A549 (cell line): ENCODE results near the gene LINGO4. TPM values are rescaled to one million over a fixed set of nuclear protein-coding genes. Genes with fewer than 3 reads are reported as not detected.

Experiments
- ATAC-seq, 2 experiments: fragments of 200-7000 bp in 1 of 2; fragments of >200 bp in 1 of 2; cut with Nextera tagmentation in 1 of 2; cut with Tn5 transposase in 1 of 2; 3 replicates each; pipeline versions ENCODE4 v1.8.0 to v1.9.1; 2018 to 2020; ENCODE audit warnings: mild to moderate bottlenecking in 1 of 2, moderate library complexity in 1 of 2
- CTCF ChIA-PET: fragments of 300-600 bp; sonication (Branson Sonifier 250); formaldehyde crosslinking; extraction: SDS; loops from one replicate; lab custom pipeline; 2021; ENCODE audit warnings: antibody characterized with exemption, inconsistent platforms; lab: Yijun Ruan, JAX
- POLR2A ChIA-PET: fragments of 350-600 bp; formaldehyde crosslinking; extraction: SDS; loops from one replicate; lab custom pipeline; 2021; ENCODE audit warnings: antibody characterized with exemption, inconsistent platforms; lab: Yijun Ruan, JAX
- DNase-seq, 2 experiments: peaks; one replicate each; pipeline versions ENCODE4 v3.0.0 to v3.0.0-alpha.2; 2011 to 2016; ENCODE audit warnings: low read depth in 1 of 2, low spot score in 1 of 2
- FAIRE-seq: peaks from 2 replicates; lab custom pipeline; 2011; peaks lifted over from hg19 to GRCh38; lab: Jason Lieb, UNC
- H3K27ac ChIP-seq, 2 experiments: fragments of >200 bp; sonication (Bioruptor Twin); formaldehyde crosslinking; 3 replicates each; pipeline ENCODE4 v1.5.1; 2016 to 2017
- H3K4me1 ChIP-seq: fragments of >200 bp; sonication (Bioruptor Twin); formaldehyde crosslinking; 3 replicates; pipeline ENCODE4 v1.6.1; 2016
- H3K4me2 ChIP-seq: fragments of >200 bp; sonication (Bioruptor Twin); formaldehyde crosslinking; 3 replicates; pipeline ENCODE4 v1.6.1; 2016
- H3K4me3 ChIP-seq: fragments of >200 bp; sonication (Bioruptor Twin); formaldehyde crosslinking; 3 replicates; pipeline ENCODE4 v1.5.1; 2016
- H3K9me3 ChIP-seq: fragments of >200 bp; sonication (Bioruptor Twin); formaldehyde crosslinking; 3 replicates; pipeline ENCODE4 v1.6.1; 2016
- CHD4 ChIP-seq: fragments of 200-600 bp; sonication (generic); IDR thresholded peaks from 2 replicates; pipeline ENCODE4 v1.6.1; 2016; ENCODE audit warnings: antibody characterized with exemption, mild to moderate bottlenecking, borderline replicate concordance
- EHMT2 ChIP-seq: fragments of 200-600 bp; sonication (generic); IDR thresholded peaks from 2 replicates; pipeline ENCODE4 v1.6.1; 2016; ENCODE audit warnings: antibody characterized with exemption, low read depth, mild to moderate bottlenecking, moderate library complexity
- ESRRA ChIP-seq: fragments of 150-350 bp; IDR thresholded peaks from 2 replicates; pipeline ENCODE4 v1.6.1; 2014; ENCODE audit warnings: mild to moderate bottlenecking, low read length, borderline replicate concordance
- FOSL2 ChIP-seq, 2 experiments: fragments of 450-650 bp in 1 of 2; fragments of >200 bp in 1 of 2; sonication (Bioruptor Twin) in 1 of 2; formaldehyde crosslinking; IDR thresholded peaks; 2 replicates each; pipeline versions ENCODE4 v1.5.0 to v1.6.1; 2016 to 2020; ENCODE audit warnings: mild to moderate bottlenecking in 1 of 2, moderate library complexity in 1 of 2
- FOXS1 ChIP-seq: fragments of 250-450 bp; sonication (Bioruptor Pico); IDR thresholded peaks from 2 replicates; pipeline ENCODE4 v1.5.0; 2020; ENCODE audit warnings: mild to moderate bottlenecking, moderate library complexity
- HOXA7 ChIP-seq: fragments of 250-450 bp; sonication (Bioruptor Pico); IDR thresholded peaks from 2 replicates; pipeline ENCODE4 v1.5.0; 2020; ENCODE audit warnings: mild to moderate bottlenecking, moderate library complexity
- JUNB ChIP-seq: fragments of >200 bp; sonication (Bioruptor Twin); formaldehyde crosslinking; IDR thresholded peaks from 2 replicates; pipeline ENCODE4 v1.6.1; 2016
- KDM5A ChIP-seq: fragments of 200-600 bp; sonication (generic); IDR thresholded peaks from 2 replicates; pipeline ENCODE4 v1.6.1; 2016; ENCODE audit warnings: antibody characterized with exemption, mild to moderate bottlenecking
- MYC ChIP-seq: IDR thresholded peaks from 2 replicates; pipeline ENCODE4 v1.6.1; 2012; ENCODE audit warnings: mild to moderate bottlenecking, inconsistent platforms, low read length, improper control_type of control experiment, borderline replicate concordance
- POLR2AphosphoS2 ChIP-seq: conservative IDR thresholded peaks from 2 replicates; pipeline ENCODE4 v1.6.1; 2012; ENCODE audit warnings: low read length, improper control_type of control experiment, inconsistent platforms
- RAD21 ChIP-seq, 2 experiments: fragments of >200 bp in 1 of 2; sonication (Bioruptor Twin) in 1 of 2; formaldehyde crosslinking in 1 of 2; IDR thresholded peaks in 1 of 2; conservative IDR thresholded peaks in 1 of 2; 2 replicates in 1 of 2; 3 replicates in 1 of 2; pipeline ENCODE4 v1.6.1; 2012 to 2018; ENCODE audit warnings: inconsistent platforms in 1 of 2
- RFX5 ChIP-seq: fragments of 450-650 bp; IDR thresholded peaks from 2 replicates; pipeline ENCODE4 v1.7.1; 2014; ENCODE audit warnings: antibody characterized with exemption, mild to moderate bottlenecking, moderate library complexity
- RNF2 ChIP-seq: fragments of 200-600 bp; sonication (generic); IDR thresholded peaks from 2 replicates; pipeline ENCODE4 v1.6.1; 2016; ENCODE audit warnings: low read depth, mild to moderate bottlenecking, antibody characterized with exemption, moderate library complexity, borderline replicate concordance
- SMC3 ChIP-seq: fragments of >200 bp; sonication (Bioruptor Twin); formaldehyde crosslinking; IDR thresholded peaks from 3 replicates; pipeline ENCODE4 v1.6.1; 2018; ENCODE audit warnings: inconsistent platforms
- SREBF2 ChIP-seq: fragments of 450-650 bp; IDR thresholded peaks from 2 replicates; pipeline ENCODE4 v1.6.1; 2014; ENCODE audit warnings: mild to moderate bottlenecking, moderate library complexity
- TFCP2L1 ChIP-seq: fragments of 250-450 bp; sonication (Bioruptor Pico); IDR thresholded peaks from 2 replicates; pipeline ENCODE4 v1.5.0; 2021; ENCODE audit warnings: mild to moderate bottlenecking
- ZC3H11A ChIP-seq: fragments of 450-650 bp; IDR thresholded peaks from 2 replicates; pipeline ENCODE4 v1.6.1; 2014; ENCODE audit warnings: antibody characterized with exemption, mild to moderate bottlenecking
- WGBS: methylation state at CpG from one replicate; pipeline ENCODE4 v1.1.6; 2017; ENCODE audit errors: missing lambda C conversion rate; 5-methylcytosine and 5-hydroxymethylcytosine counted together
- polyA plus RNA-seq, 4 experiments: library from polyadenylated mRNA; depleted of rRNA in 3 of 4; stranded (reverse); fragments of >200 nt; fragmentation: RNase III in 1 of 4; extraction: RNeasy Plus Mini Kit Qiagen cat#74134 plus additional on column Dnase treatment in 1 of 4; gene quantifications; 2 replicates in 3 of 4; 3 replicates in 1 of 4; pipeline ENCODE4 v1.2.3, GENCODE V29; 2011 to 2017
- TF ChIP-seq, protein P1 (sequence below): fragments of 450-650 bp; IDR thresholded peaks from 2 replicates; pipeline ENCODE4 v1.6.1; 2014; ENCODE audit warnings: antibody characterized with exemption
- TF ChIP-seq, protein P2 (sequence below): fragments of >200 bp; sonication (Bioruptor Twin); formaldehyde crosslinking; IDR thresholded peaks from 3 replicates; pipeline ENCODE4 v1.6.1; 2016
- TF ChIP-seq, protein P3 (sequence below): fragments of >200 bp; sonication (Bioruptor Twin); formaldehyde crosslinking; IDR thresholded peaks from 2 replicates; pipeline ENCODE4 v1.6.1; 2016
- TF ChIP-seq, protein P4 (sequence below): fragments of 250-450 bp; sonication (Bioruptor Pico); IDR thresholded peaks from 2 replicates; pipeline ENCODE4 v1.5.0; 2020; ENCODE audit warnings: low read depth, mild to moderate bottlenecking, moderate library complexity
- TF ChIP-seq, protein P5 (sequence below): IDR thresholded peaks from 2 replicates; pipeline ENCODE4 v1.6.1; 2012
- TF ChIP-seq, protein P6 (sequence below): IDR thresholded peaks from 2 replicates; pipeline ENCODE4 v1.6.1; 2012

The LINGO4 gene
- polyA plus RNA-seq, 2 of the 4 experiments (the other 2 are of a cell fraction) = not detected

DNA sequence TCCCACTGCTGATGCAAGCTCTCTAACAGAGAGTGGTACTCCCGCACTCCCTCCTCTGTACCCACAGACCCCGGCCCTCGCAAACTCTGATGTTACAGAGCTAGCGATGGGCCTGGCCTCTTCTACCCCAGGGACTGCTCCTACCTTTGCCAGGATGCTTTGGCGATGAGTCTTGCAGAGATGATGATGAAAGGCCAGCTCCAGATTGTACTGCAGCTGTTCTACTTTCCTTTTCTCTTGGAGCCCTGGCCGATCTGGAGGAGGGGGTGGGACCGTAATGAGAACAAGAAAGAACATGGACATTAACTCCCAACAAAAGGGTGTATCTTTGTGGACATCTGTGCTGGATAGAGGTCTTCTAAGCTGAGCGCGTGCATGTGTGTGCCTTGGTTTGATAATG lies 6.0 kb upstream of the LINGO4 start:
- POLR2A ChIA-PET = no interaction called here
- H3K4me1 ChIP-seq = no peaks in the 10 kb centered on the region
- TF ChIP-seq RNF2 (no peak), KDM5A (no peak), CHD4 (no peak), FOSL2 (IDR thresholded peaks at IDR 0.05) (no peak), FOSL2 (CRISPR knock-in tag; IDR thresholded peaks at IDR 0.05) (no peak), POLR2AphosphoS2 (no peak)
- TF ChIP-seq, protein P1, sequence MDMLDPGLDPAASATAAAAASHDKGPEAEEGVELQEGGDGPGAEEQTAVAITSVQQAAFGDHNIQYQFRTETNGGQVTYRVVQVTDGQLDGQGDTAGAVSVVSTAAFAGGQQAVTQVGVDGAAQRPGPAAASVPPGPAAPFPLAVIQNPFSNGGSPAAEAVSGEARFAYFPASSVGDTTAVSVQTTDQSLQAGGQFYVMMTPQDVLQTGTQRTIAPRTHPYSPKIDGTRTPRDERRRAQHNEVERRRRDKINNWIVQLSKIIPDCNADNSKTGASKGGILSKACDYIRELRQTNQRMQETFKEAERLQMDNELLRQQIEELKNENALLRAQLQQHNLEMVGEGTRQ = no peak
- TF ChIP-seq, all 56 proteins: peak for 0
- DNase-seq = no peak
- no peak overlapping the region for H3K27ac ChIP-seq
- CTCF ChIA-PET = interaction anchor here (0.6 to 1.2 kb wide), 4 partner anchors 24 to 563 kb away, joined by 3 to 4 read pairs (median 3); partner anchors contain the start of gene MRPL9
- no peak for FAIRE-seq
- no peak for ATAC-seq
- WGBS = 92% methylated on average over 9 of the region's 9 CpGs
- no peaks in the 10 kb centered on the region for H3K9me3 ChIP-seq
- no peak overlapping the region for H3K4me2 ChIP-seq
- no peak overlapping the region for H3K4me3 ChIP-seq

DNA sequence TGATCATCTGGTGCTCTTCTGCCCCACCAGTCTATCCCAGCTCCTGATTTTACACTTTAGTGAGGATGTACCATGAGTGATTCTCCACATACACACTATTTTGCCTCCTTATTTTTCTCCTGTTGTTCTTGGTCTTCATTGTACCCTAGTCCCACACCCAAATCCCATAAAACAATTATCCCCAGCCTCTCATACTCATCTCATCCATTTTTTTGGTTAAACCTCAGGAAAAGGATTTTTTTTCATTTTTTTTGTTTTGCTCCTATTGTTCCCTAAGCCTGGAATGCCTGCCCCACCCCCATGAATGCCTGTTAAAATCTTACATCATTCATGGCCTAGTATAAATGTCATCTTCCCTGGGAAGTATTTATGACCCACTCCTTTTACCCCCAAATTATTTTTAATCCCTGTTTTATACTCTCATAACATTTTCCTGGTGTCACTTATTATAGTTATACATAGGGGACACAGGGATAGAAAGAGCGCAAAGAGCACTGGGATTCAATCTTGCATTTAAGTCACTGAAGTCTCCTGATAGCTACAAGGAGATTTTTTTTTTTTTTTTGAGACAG lies 4.9 kb upstream of the LINGO4 start:
- TF ChIP-seq, protein P2, sequence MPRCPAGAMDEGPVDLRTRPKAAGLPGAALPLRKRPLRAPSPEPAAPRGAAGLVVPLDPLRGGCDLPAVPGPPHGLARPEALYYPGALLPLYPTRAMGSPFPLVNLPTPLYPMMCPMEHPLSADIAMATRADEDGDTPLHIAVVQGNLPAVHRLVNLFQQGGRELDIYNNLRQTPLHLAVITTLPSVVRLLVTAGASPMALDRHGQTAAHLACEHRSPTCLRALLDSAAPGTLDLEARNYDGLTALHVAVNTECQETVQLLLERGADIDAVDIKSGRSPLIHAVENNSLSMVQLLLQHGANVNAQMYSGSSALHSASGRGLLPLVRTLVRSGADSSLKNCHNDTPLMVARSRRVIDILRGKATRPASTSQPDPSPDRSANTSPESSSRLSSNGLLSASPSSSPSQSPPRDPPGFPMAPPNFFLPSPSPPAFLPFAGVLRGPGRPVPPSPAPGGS = no peak
- 97% methylated on average over 1 of the region's 1 CpG for WGBS
- no peak for FAIRE-seq

DNA sequence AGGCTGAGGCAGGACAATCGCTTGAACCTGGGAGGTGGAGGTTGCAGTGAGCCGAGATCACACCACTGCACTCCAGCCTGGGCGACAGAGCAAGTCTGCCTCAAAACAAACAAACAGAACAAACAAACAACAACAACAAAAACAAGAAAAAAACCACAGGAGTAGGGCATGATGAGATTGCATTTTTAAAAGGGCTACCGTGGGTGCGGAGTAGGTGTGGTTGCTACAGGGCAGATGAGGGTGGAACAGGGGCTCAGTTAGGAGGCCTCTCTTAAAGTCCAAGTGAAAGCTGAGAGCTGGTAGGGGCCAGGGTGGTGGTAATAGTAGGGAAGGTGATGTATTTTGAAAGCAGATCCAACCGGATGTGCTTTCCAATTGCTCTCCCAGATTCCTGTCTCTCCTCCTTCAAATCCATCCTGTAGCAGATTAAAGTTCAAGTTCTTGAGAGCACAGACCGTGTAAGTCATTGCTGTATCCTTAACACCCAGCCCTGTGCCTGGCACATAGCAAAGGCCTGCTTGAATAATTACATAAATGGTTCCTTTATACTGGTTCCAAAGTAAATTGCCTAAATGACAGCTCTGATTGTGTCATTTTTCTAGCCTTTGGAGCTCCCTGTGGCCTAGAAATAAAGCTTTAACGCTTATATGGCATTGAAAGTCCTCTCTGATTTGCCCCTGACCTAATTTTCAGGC lies 4.2 kb upstream of the LINGO4 start:
- no peak for ATAC-seq
- no peak overlapping the region for H3K4me2 ChIP-seq
- ChIA-PET POLR2A (no interaction called here), CTCF (interaction anchor here (1.2 kb wide), 1 partner anchor 365 kb away, joined by 3 read pairs; no protein-coding TSS in a partner anchor)
- H3K27ac ChIP-seq = no peak overlapping the region
- no peak overlapping the region for H3K4me3 ChIP-seq
- 58% methylated on average over 8 of the region's 8 CpGs for WGBS
- no peaks in the 10 kb centered on the region for H3K9me3 ChIP-seq
- no peaks in the 10 kb centered on the region for H3K4me1 ChIP-seq
- TF ChIP-seq RAD21 (conservative IDR thresholded peaks at IDR 0.05 in 1 of 2, IDR thresholded peaks at IDR 0.05 in 1 of 2) (no peak), TFCP2L1 (CRISPR knock-in tag) (no peak), ZC3H11A (no peak), HOXA7 (CRISPR knock-in tag) (no peak), RFX5 (no peak), EHMT2 (no peak), SREBF2 (no peak), JUNB (no peak), SMC3 (no peak), MYC (no peak), FOXS1 (CRISPR knock-in tag) (no peak), ESRRA (no peak)
- TF ChIP-seq, protein P3, sequence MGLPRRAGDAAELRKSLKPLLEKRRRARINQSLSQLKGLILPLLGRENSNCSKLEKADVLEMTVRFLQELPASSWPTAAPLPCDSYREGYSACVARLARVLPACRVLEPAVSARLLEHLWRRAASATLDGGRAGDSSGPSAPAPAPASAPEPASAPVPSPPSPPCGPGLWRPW = no peak
- TF ChIP-seq, protein P4, sequence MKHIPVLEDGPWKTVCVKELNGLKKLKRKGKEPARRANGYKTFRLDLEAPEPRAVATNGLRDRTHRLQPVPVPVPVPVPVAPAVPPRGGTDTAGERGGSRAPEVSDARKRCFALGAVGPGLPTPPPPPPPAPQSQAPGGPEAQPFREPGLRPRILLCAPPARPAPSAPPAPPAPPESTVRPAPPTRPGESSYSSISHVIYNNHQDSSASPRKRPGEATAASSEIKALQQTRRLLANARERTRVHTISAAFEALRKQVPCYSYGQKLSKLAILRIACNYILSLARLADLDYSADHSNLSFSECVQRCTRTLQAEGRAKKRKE (CRISPR knock-in tag) = no peak
- TF ChIP-seq, protein P5, sequence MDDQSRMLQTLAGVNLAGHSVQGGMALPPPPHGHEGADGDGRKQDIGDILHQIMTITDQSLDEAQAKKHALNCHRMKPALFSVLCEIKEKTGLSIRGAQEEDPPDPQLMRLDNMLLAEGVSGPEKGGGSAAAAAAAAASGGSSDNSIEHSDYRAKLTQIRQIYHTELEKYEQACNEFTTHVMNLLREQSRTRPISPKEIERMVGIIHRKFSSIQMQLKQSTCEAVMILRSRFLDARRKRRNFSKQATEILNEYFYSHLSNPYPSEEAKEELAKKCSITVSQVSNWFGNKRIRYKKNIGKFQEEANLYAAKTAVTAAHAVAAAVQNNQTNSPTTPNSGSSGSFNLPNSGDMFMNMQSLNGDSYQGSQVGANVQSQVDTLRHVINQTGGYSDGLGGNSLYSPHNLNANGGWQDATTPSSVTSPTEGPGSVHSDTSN = no peak
- TF ChIP-seq, protein P6, sequence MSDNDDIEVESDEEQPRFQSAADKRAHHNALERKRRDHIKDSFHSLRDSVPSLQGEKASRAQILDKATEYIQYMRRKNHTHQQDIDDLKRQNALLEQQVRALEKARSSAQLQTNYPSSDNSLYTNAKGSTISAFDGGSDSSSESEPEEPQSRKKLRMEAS = no peak
- no peak for FAIRE-seq
- DNase-seq = no peak

More for the DNA sequence above, 4.9 kb upstream of the LINGO4 start:
- Histone ChIP-seq H3K27ac (no peak overlapping the region), H3K4me2 (no peak overlapping the region), H3K4me3 (no peak overlapping the region), H3K4me1 (no peaks in the 10 kb centered on the region), H3K9me3 (no peaks in the 10 kb centered on the region)
- CTCF ChIA-PET = interaction anchor here (1.2 kb wide), 1 partner anchor 366 kb away, joined by 3 read pairs; no protein-coding TSS in a partner anchor
- DNase-seq = no peak
- POLR2A ChIA-PET = no interaction called here
- no peak for ATAC-seq
